GM13976 (cell line): ENCODE measurements around the gene NDOR1.
"Not testable (repeated sequence)": the region's sequence is repeated elsewhere in the genome, so short reads cannot be mapped to it uniquely, and the experiment has no call there.

Experiments
- DNase-seq: peaks from one replicate; pipeline ENCODE4 v3.0.0; 2012; ENCODE audit warnings: low spot score
- in situ Hi-C: fragments of 300-500 bp; cut with MboI; formaldehyde crosslinking; loops from one replicate; pipeline ENCODE4 v1.12.0; 2022; ENCODE audit warnings: low sequenced_read_pairs, mixed read lengths, inconsistent platforms; ENCODE audit not compliant: unreplicated experiment
- TF ChIP-seq, protein P1 (sequence below): IDR thresholded peaks from 2 replicates; pipeline ENCODE4 v1.5.1; 2012; ENCODE audit warnings: borderline replicate concordance, mild to moderate bottlenecking; ENCODE audit not compliant: insufficient read depth; ENCODE audit errors: extremely low read depth, missing control alignments, control extremely low read depth

The NDOR1 gene

DNA sequence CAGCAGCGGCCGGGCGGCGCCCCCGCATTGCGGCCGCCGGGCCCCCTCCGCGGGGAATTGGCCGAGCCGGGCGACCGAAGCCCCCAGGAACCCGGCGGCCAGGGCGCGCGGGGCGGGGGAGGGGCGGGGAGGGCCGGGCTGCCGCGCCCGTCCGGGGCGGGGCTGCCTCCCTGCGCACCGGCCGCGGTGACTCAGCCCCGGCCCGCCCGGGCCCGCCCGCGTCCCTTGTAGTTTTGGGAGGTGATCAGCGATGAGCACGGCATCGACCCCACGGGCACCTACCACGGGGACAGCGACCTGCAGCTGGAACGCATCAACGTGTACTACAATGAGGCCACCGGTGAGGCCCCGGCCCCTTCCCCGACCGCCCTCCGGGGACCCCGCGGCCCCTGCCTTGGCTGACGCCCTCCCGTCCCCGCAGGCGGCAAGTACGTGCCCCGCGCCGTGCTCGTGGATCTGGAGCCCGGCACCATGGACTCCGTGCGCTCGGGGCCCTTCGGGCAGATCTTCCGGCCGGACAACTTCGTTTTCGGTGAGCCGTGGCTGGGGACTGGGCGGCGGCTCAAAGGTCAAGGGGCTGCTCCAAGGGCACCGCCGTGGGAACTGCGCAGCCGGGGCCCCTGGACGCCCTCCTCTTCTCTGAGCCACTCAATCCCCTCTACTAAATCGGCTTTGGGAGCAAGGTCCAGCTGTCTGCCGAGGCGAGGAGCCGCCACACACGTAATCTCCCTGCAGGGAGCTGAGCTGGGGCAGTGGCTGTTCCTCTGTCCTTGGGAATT, 36.2 kb downstream of the NDOR1 start:
- TF ChIP-seq, protein P1, sequence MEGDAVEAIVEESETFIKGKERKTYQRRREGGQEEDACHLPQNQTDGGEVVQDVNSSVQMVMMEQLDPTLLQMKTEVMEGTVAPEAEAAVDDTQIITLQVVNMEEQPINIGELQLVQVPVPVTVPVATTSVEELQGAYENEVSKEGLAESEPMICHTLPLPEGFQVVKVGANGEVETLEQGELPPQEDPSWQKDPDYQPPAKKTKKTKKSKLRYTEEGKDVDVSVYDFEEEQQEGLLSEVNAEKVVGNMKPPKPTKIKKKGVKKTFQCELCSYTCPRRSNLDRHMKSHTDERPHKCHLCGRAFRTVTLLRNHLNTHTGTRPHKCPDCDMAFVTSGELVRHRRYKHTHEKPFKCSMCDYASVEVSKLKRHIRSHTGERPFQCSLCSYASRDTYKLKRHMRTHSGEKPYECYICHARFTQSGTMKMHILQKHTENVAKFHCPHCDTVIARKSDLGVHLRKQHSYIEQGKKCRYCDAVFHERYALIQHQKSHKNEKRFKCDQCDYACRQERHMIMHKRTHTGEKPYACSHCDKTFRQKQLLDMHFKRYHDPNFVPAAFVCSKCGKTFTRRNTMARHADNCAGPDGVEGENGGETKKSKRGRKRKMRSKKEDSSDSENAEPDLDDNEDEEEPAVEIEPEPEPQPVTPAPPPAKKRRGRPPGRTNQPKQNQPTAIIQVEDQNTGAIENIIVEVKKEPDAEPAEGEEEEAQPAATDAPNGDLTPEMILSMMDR = no peak
- in situ Hi-C loops = no loop called here

DNA sequence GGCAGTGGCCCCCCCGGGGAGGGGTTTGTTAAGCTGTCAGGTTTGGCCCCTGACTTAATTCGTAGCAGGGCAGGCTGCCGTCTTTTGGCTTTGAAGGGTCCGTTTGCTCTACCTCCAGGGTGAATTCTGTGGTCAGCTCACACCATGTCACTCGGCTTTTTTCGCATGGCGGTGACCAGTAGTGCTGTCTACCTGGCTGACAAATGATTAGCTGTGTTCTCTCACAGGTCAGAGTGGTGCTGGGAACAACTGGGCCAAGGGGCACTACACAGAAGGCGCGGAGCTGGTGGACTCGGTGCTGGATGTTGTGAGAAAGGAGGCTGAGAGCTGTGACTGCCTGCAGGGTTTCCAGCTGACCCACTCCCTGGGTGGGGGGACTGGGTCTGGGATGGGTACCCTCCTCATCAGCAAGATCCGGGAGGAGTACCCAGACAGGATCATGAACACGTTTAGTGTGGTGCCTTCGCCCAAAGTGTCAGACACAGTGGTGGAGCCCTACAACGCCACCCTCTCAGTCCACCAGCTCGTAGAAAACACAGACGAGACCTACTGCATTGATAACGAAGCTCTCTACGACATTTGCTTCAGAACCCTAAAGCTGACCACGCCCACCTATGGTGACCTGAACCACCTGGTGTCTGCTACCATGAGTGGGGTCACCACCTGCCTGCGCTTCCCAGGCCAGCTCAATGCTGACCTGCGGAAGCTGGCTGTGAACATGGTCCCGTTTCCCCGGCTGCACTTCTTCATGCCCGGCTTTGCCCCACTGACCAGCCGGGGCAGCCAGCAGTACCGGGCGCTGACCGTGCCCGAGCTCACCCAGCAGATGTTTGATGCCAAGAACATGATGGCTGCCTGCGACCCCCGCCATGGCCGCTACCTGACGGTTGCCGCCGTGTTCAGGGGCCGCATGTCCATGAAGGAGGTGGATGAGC, 37.0 kb downstream of the NDOR1 start:
- TF ChIP-seq, protein P1 = no peak
- DNase-seq = no peak
- in situ Hi-C loops = no loop called here

More for the DNA sequence above, 36.2 kb downstream of the NDOR1 start:
- peak; percentile 78 for DNase-seq

DNA sequence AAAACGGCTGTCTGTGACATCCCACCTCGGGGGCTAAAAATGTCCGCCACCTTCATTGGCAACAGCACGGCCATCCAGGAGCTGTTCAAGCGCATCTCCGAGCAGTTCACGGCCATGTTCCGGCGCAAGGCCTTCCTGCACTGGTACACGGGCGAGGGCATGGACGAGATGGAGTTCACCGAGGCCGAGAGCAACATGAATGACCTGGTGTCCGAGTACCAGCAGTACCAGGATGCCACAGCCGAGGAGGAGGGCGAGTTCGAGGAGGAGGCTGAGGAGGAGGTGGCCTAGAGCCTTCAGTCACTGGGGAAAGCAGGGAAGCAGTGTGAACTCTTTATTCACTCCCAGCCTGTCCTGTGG, 37.7 kb downstream of the NDOR1 start:
- in situ Hi-C loops, DNase-seq: not testable (repeated sequence)

DNA sequence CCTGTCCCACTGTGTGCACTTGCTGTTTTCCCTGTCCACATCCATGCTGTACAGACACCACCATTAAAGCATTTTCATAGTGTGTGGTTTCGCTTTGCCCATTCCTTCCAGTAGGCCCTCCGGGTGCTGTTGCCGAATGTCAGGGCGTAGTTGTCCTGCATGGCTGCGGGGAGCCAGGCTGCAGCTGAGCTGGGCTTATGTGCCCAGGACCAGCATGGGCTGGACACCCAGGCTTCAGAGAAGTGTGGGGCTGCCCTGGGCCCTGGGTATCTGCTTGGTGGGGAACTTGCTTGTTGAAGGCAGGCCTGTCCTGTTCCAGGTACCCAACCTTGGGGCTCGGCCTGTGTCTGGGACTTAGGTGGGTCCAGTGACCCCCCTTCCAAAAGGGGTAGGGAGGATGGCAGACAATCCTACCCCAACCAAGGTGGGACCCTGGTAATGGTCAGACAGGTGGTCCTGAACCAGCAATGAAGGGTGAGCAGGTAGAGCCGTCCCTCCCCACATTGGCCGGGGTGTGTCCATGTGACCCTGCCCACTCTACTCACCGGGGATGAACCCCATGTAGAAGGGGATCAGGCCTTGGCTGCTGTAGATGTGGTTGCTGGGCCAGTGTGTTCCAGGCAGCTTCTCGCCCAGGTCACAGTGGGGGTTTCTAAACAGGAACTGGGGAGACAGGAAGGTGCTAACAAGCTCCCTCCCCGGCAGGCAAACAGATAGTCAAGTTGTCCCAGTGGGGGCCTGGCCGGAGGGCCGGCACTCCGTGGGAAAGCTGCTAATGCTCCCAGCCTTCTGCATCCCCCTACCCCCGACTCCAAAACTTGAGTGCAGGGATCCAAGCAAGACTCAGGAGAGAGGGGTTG, 38.4 kb downstream of the NDOR1 start:
- TF ChIP-seq, protein P1 = no peak
- in situ Hi-C loops = no loop called here
- no peak for DNase-seq

DNA sequence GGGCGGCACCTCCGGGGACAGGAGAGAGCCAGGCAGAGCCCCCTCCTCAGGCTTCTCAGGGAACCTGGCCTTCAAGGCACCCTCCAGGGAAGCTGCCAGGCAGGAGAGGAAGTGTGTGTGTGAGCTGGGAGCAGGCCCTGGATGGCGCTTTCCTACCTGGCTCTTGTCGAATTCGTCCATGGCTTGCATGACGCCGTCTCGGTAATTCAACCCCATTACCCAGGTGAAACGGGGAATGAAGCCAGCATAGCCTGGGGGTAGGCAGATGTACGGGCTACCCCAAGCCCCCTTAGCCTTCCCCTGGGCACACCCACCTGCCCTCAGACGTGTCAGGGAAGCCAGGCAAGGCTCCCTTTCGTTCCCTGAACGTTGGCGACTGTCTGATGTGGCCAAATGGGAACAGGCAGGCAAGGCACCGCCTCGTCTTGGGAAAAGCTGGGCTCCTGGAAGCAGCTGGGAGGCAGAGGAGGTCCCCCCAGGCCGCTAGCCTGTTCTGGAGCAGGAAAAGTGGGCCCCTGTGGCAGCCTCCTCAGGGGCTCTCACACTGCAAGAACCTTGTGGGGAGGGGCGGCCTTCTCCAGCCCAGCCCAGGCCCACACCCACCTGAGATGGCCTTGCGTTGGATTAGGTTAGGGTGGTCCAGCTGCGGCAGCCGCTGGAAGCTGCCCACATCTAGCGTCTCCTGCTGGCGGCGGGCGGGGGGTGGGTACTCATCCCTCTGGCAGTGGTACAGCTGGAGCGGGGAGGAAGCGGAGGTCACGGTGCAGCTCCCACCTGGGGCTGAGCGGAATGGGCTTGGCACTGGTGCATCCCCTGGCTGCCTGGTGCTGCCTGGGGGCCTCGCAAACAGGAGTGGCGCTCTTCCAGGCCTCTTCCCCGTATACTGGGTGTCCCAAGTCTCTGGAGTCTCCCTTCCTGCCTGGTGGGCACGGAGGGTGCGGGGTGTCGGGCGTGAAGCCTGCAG, 39.3 kb downstream of the NDOR1 start:
- TF ChIP-seq, protein P1 = no peak
- DNase-seq = no peak
- in situ Hi-C loops = no loop called here
